ENCODE results near the gene CLCN1.
A peak's percentile ranks its signal among the peaks of the same experiment; 100 is the strongest.

Gene CLCN1

GRCh38 chr7:143369678-143370651 lies 54.1 kb downstream of the CLCN1 start:
- DNase-seq: no peak

- DNase-seq: no peak
These were observed 56.2 kb downstream of the CLCN1 start for GRCh38 chr7:143372070-143372469.

- no peak for DNase-seq
These were observed 57.4 kb downstream of the CLCN1 start for GRCh38 chr7:143373255-143373794.

- DNase-seq: no peak
These were observed 58.6 kb downstream of the CLCN1 start for GRCh38 chr7:143374561-143374960.

- DNase-seq: peak; percentile 50
These were observed 59.6 kb downstream of the CLCN1 start for GRCh38 chr7:143375298-143376034.

- DNase-seq: no peak
These were observed 60.5 kb downstream of the CLCN1 start for GRCh38 chr7:143376396-143376795.

- DNase-seq: no peak
These were observed 63.8 kb downstream of the CLCN1 start for GRCh38 chr7:143379611-143380259.

- DNase-seq: peak; percentile 32
These were observed 64.3 kb downstream of the CLCN1 start for GRCh38 chr7:143380260-143380645.

- peak; percentile 33 for DNase-seq
These were observed 64.9 kb downstream of the CLCN1 start, which contains the start of gene ZYX for GRCh38 chr7:143380646-143381426. Gene ZYX, plus strand, starts transcription at chr7:143381345. Its CDS starts 227 bp downstream, at chr7:143381572.

- no peak for DNase-seq
These were observed 65.7 kb downstream of the CLCN1 start for GRCh38 chr7:143381427-143382125.

GRCh38 chr7:143382126-143382790 lies 66.3 kb downstream of the CLCN1 start:
- DNase-seq: no peak

- DNase-seq: no peak
These were observed 67.1 kb downstream of the CLCN1 start for GRCh38 chr7:143382791-143383641.

- DNase-seq: no peak
These were observed 67.7 kb downstream of the CLCN1 start for GRCh38 chr7:143383642-143383957.

GRCh38 chr7:143384148-143384547 lies 68.2 kb downstream of the CLCN1 start:
- DNase-seq: no peak

- DNase-seq: no peak
These were observed 69.0 kb downstream of the CLCN1 start for GRCh38 chr7:143384661-143385631.

GRCh38 chr7:143385891-143386781 lies 70.2 kb downstream of the CLCN1 start:
- DNase-seq: no peak

- DNase-seq: no peak
These were observed 71.5 kb downstream of the CLCN1 start for GRCh38 chr7:143387156-143387975.
